Body of pancreas (tissue), 4 donors: ENCODE data around the gene ZNF10.

Experiments used
- POLR2A ChIP-seq, 3 donors: fragments of 450-650 bp; IDR thresholded peaks; one replicate each; pipeline ENCODE4 v1.6.1; 2016; ENCODE audit warnings: antibody characterized with exemption in 3 of 3, mild to moderate bottlenecking in 2 of 3
- TF ChIP-seq, protein P1 (sequence below), 7 experiments: fragments of 450-650 bp in 4 of 7; fragments of 200-600 bp in 3 of 7; sonication (generic) in 3 of 7; IDR thresholded peaks; one replicate each; pipeline ENCODE4 v1.5.1; 2016 to 2019; ENCODE audit warnings: antibody characterized with exemption in 7 of 7

DNA sequence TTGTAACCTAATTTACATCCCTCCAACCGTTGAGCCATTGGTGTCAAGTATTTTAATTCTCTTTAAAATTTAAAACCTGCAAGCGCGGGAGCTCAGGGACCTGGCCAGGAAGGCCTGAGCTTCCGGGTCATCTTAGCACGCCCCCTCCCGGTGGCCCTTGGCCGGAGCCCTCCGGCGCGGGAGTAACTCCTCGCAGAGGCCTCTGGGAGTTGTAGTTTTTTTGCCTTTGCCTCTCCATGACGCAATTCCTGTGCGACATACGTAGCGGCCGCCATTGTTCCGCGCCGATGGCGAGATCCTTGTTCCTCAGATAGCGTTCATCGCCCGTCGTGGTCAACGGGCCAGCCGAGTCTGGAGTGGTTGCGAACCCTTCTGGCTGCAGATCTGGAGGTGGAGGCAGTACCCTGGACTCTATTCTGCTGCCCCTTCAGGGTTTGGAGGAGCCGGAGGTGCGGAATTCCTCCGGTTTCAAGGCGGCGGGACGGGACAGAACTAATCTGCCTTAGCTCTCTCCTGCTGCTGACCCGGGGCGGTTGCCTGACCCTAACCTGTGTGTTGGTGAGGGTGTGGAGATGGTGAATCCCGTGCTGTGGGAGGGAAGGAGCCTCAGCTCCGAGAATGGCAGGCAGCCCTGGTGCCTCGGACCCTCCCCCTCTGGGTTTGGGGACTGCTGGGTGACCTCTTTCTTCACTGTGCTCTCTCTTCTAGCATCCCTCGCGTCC lies 51.0 kb downstream of the ZNF10 start, which contains the start of gene ZNF268:
- peak in 2 of 3 donors; percentile 57 for TF ChIP-seq POLR2A (IDR thresholded peaks at IDR 0.05)
- TF ChIP-seq, protein P1, sequence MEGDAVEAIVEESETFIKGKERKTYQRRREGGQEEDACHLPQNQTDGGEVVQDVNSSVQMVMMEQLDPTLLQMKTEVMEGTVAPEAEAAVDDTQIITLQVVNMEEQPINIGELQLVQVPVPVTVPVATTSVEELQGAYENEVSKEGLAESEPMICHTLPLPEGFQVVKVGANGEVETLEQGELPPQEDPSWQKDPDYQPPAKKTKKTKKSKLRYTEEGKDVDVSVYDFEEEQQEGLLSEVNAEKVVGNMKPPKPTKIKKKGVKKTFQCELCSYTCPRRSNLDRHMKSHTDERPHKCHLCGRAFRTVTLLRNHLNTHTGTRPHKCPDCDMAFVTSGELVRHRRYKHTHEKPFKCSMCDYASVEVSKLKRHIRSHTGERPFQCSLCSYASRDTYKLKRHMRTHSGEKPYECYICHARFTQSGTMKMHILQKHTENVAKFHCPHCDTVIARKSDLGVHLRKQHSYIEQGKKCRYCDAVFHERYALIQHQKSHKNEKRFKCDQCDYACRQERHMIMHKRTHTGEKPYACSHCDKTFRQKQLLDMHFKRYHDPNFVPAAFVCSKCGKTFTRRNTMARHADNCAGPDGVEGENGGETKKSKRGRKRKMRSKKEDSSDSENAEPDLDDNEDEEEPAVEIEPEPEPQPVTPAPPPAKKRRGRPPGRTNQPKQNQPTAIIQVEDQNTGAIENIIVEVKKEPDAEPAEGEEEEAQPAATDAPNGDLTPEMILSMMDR (IDR thresholded peaks at IDR 0.05): peak; percentile 70 to 91 (median 79)
